GM18519 (cell line): ENCODE measurements around the gene REEP2.
A peak's percentile ranks its signal among the peaks of the same experiment; 100 is the strongest.
"Not testable (repeated sequence)": the region's sequence is repeated elsewhere in the genome, so short reads cannot be mapped to it uniquely, and the experiment has no call there.

Source experiments
- ATAC-seq: cut with Tn5 transposase; IDR thresholded peaks from one replicate; pipeline ENCODE4 v1.9.1; 2021; ENCODE audit warnings: mild to moderate bottlenecking, moderate library complexity; ENCODE audit not compliant: unreplicated experiment, low FRiP score

The REEP2 gene

GRCh38 chr5:138465261-138466124, 26.6 kb downstream of the REEP2 start, which contains the start of gene EGR1:
TSS of gene EGR1 (plus strand) at chr5:138465479. CDS start at chr5:138465762, 283 bp downstream.
- ATAC-seq = peak; percentile 39

GRCh38 chr5:138466125-138466899, 27.5 kb downstream of the REEP2 start:
- ATAC-seq = no peak

- no peak for ATAC-seq
These were observed 28.2 kb downstream of the REEP2 start for GRCh38 chr5:138466900-138467710.

GRCh38 chr5:138467711-138468132, 28.9 kb downstream of the REEP2 start:
- ATAC-seq = no peak

GRCh38 chr5:138468133-138468965, 29.5 kb downstream of the REEP2 start:
- ATAC-seq = no peak

- ATAC-seq = no peak
These were observed 30.2 kb downstream of the REEP2 start for GRCh38 chr5:138468966-138469539.

GRCh38 chr5:138469540-138470321, 30.9 kb downstream of the REEP2 start:
- no peak for ATAC-seq

GRCh38 chr5:138470322-138471051, 31.6 kb downstream of the REEP2 start:
- no peak for ATAC-seq

- ATAC-seq = no peak
These were observed 32.1 kb downstream of the REEP2 start for GRCh38 chr5:138471052-138471361.

- ATAC-seq = no peak
These were observed 33.5 kb downstream of the REEP2 start for GRCh38 chr5:138472353-138472752.

- not testable (repeated sequence) for ATAC-seq
These were observed 34.3 kb downstream of the REEP2 start for GRCh38 chr5:138473151-138473550.

- ATAC-seq = no peak
These were observed 38.1 kb downstream of the REEP2 start for GRCh38 chr5:138476918-138477317.

- ATAC-seq = no peak
These were observed 43.8 kb downstream of the REEP2 start for GRCh38 chr5:138482638-138483037.

GRCh38 chr5:138488481-138488945, 49.7 kb downstream of the REEP2 start:
- no peak for ATAC-seq

- ATAC-seq = no peak
These were observed 50.8 kb downstream of the REEP2 start for GRCh38 chr5:138489683-138490061.

GRCh38 chr5:138490648-138491283, 51.9 kb downstream of the REEP2 start:
- ATAC-seq = no peak

GRCh38 chr5:138491284-138491648, 52.4 kb downstream of the REEP2 start:
- no peak for ATAC-seq
